ENCODE results near the gene PTP4A2.

PTP4A2 gene

GRCh38 chr1:31859044-31859443 is 79.1 kb downstream of the PTP4A2 start:
- DNase-seq (ENCODE audit: low spot score) = no peak

DNA sequence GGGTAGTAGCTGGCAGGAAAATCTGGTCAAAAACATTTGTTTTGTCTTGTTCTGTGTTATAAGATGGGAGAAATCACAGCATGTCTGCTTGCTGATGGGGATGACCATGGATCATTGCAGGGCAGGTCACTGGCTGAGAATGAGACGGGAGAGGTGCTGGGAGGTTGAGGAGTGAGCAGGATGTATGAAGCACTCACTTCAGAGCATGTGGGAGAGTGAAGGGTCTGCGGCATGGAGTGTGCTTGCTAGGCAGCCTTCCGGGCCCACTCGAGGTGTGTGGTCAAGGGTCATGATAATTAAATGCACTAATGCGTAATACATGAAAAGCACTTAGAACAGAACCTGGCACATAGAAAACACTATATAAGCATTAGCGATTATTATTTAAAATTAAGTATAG is 80.3 kb downstream of the PTP4A2 start:
- no peak for DNase-seq (ENCODE audit: low spot score)

Measured in globus pallidus (tissue), 1 donor.